ENCODE data around the gene DAZAP1. TPM values are rescaled to one million over a fixed set of nuclear protein-coding genes. Genes with fewer than 3 reads are reported as not detected.
"Not testable (repeated sequence)": the region's sequence is repeated elsewhere in the genome, so short reads cannot be mapped to it uniquely, and the experiment has no call there.

DAZAP1 gene
- total RNA-seq, 4 donors from 2014 or later: 1.2 to 102 (median 23.8) TPM

GRCh38 chr19:1438933-1439354 lies 31.6 kb downstream of the DAZAP1 start:
- TF ChIP-seq CTCF (IDR thresholded peaks at IDR 0.05) (no peak), POLR2A (IDR thresholded peaks at IDR 0.05) (no peak)
- no peaks in the 10 kb centered on the region for H3K36me3 ChIP-seq
- no peaks in the 10 kb centered on the region for H3K9me3 ChIP-seq
- peak overlapping the region; percentile 80 to 83 for H3K27ac ChIP-seq
- no peaks in the 10 kb centered on the region for H3K27me3 ChIP-seq
- no peak for DNase-seq
- H3K4me1 ChIP-seq: peaks cover 0 to 14% of the 10 kb centered on the region in 2 donors
- peak overlapping the region; percentile 79 to 83 for H3K4me3 ChIP-seq
- intact Hi-C loops (cut with DNase I; ENCODE audit: low total_unique reads): no loop called here

GRCh38 chr19:1439525-1440417 lies 32.4 kb downstream of the DAZAP1 start:
- not testable (repeated sequence) for H3K27me3 ChIP-seq
- peak overlapping the region; percentile 79 to 83 for H3K4me3 ChIP-seq
- peak in 1 of 2 donors; percentile 17 for DNase-seq

GRCh38 chr19:1440418-1440801 lies 33.0 kb downstream of the DAZAP1 start:
- TF ChIP-seq CTCF (IDR thresholded peaks at IDR 0.05) (no peak), POLR2A (IDR thresholded peaks at IDR 0.05) (no peak)
- Histone ChIP-seq H3K9me3 (no peaks in the 10 kb centered on the region), H3K4me3 (no peak overlapping the region), H3K27ac (no peak overlapping the region), H3K36me3 (no peaks in the 10 kb centered on the region), H3K4me1 (peaks cover 0 to 14% of the 10 kb centered on the region in 2 donors), H3K27me3 (peaks cover under 1 to 2% of the 10 kb centered on the region in 2 donors)
- no peak for DNase-seq
- intact Hi-C loops (cut with DNase I; ENCODE audit: low total_unique reads): no loop called here

More at GRCh38 chr19:1439525-1440417, 32.4 kb downstream of the DAZAP1 start:
- H3K36me3 ChIP-seq; H3K9me3 ChIP-seq; intact Hi-C loops (cut with DNase I; ENCODE audit: low total_unique reads): not testable (repeated sequence)
- H3K4me1 ChIP-seq: peaks cover 0 to 14% of the 10 kb centered on the region in 2 donors
- peak overlapping the region in 1 of 2 donors; percentile 80 for H3K27ac ChIP-seq

- Histone ChIP-seq H3K4me3 (no peak overlapping the region), H3K27ac (no peak overlapping the region), H3K9me3 (no peaks in the 10 kb centered on the region), H3K27me3 (peaks cover 6 to 8% of the 10 kb centered on the region in 2 donors), H3K36me3 (no peaks in the 10 kb centered on the region), H3K4me1 (peaks cover 0 to 17% of the 10 kb centered on the region in 2 donors)
- TF ChIP-seq CTCF (IDR thresholded peaks at IDR 0.05) (no peak), POLR2A (IDR thresholded peaks at IDR 0.05) (no peak)
- peak in 1 of 2 donors; percentile 13 for DNase-seq
- intact Hi-C loops (cut with DNase I; ENCODE audit: low total_unique reads): no loop called here
These were observed 33.6 kb downstream of the DAZAP1 start for GRCh38 chr19:1441022-1441426.

GRCh38 chr19:1441677-1442438 lies 34.5 kb downstream of the DAZAP1 start:
- intact Hi-C loops (cut with DNase I; ENCODE audit: low total_unique reads): no loop called here
- DNase-seq: peak in 1 of 2 donors; percentile 14
- TF ChIP-seq POLR2A (IDR thresholded peaks at IDR 0.05): no peak
- TF ChIP-seq CTCF (IDR thresholded peaks at IDR 0.05): no peak
- no peaks in the 10 kb centered on the region for H3K9me3 ChIP-seq
- H3K27me3 ChIP-seq: peaks cover 8 to 16% of the 10 kb centered on the region in 2 donors
- H3K27ac ChIP-seq: no peak overlapping the region
- H3K36me3 ChIP-seq: no peaks in the 10 kb centered on the region
- no peak overlapping the region for H3K4me3 ChIP-seq
- peaks cover 0 to 25% of the 10 kb centered on the region in 2 donors for H3K4me1 ChIP-seq
